GM23338 (cell line): ENCODE measurements around the gene FOXJ3. TPM values are rescaled to one million over a fixed set of nuclear protein-coding genes. Genes with fewer than 3 reads are reported as not detected.

Experiments used
- ATAC-seq: fragments of 200-7000 bp; cut with Tn5 transposase; 3 replicates; pipeline ENCODE4 v1.9.1; 2020
- DNase-seq: peaks from one replicate; pipeline ENCODE4 v3.0.0-alpha.2; 2015; ENCODE audit warnings: low spot score
- H2AFZ ChIP-seq: fragments of 200-600 bp; sonication (generic); 2 replicates; pipeline ENCODE4 v1.8.0; 2016; ENCODE audit warnings: antibody characterized with exemption, mild to moderate bottlenecking, moderate library complexity
- H3F3A ChIP-seq: fragments of 200-600 bp; sonication (generic); replicated peaks from 2 replicates; pipeline ENCODE4 v1.8.0; 2017; ENCODE audit warnings: antibody characterized with exemption, mixed run types, low read depth
- H3K27ac ChIP-seq: fragments of 200-600 bp; sonication (generic); 2 replicates; pipeline ENCODE4 v1.6.1; 2016; ENCODE audit warnings: low read depth
- H3K27me3 ChIP-seq: fragments of 200-600 bp; sonication (generic); 2 replicates; pipeline ENCODE4 v1.8.0; 2016; ENCODE audit warnings: mild to moderate bottlenecking, mixed run types, moderate library complexity; ENCODE audit not compliant: insufficient read depth
- H3K36me3 ChIP-seq: fragments of 200-600 bp; sonication (generic); 2 replicates; pipeline ENCODE4 v1.8.0; 2016; ENCODE audit warnings: mild to moderate bottlenecking; ENCODE audit not compliant: insufficient read depth
- H3K4me1 ChIP-seq: fragments of 200-600 bp; sonication (generic); 2 replicates; pipeline ENCODE4 v1.8.0; 2016; ENCODE audit warnings: mild to moderate bottlenecking, moderate library complexity; ENCODE audit not compliant: insufficient read depth
- H3K4me2 ChIP-seq: fragments of 200-600 bp; sonication (generic); 2 replicates; pipeline ENCODE4 v1.7.1; 2017; ENCODE audit warnings: mixed run types
- H3K4me3 ChIP-seq: fragments of 200-600 bp; sonication (generic); 2 replicates; pipeline ENCODE4 v1.6.1; 2016; ENCODE audit warnings: mixed run types
- H3K79me2 ChIP-seq: fragments of 200-600 bp; sonication (generic); replicated peaks from 2 replicates; pipeline ENCODE4 v1.8.0; 2017; ENCODE audit warnings: mild to moderate bottlenecking; ENCODE audit not compliant: insufficient read depth
- H3K9me2 ChIP-seq: fragments of 200-600 bp; sonication (generic); 2 replicates; pipeline ENCODE4 v1.8.0; 2017; ENCODE audit not compliant: insufficient read depth
- H4K20me1 ChIP-seq: fragments of 200-600 bp; sonication (generic); replicated peaks from 2 replicates; pipeline ENCODE4 v1.8.0; 2017; ENCODE audit warnings: mild to moderate bottlenecking; ENCODE audit not compliant: insufficient read depth
- H3K27ac Mint-ChIP-seq: 2 replicates; pipeline ENCODE4 v1.8.0; 2020; ENCODE audit warnings: inconsistent platforms, mild to moderate bottlenecking, moderate library complexity, mixed read lengths
- H3K27me3 Mint-ChIP-seq: 3 replicates; pipeline ENCODE4 v1.8.0; 2022; ENCODE audit warnings: low read depth, mild to moderate bottlenecking, moderate library complexity, mixed read lengths, inconsistent platforms; ENCODE audit not compliant: insufficient read depth, poor library complexity
- H3K36me3 Mint-ChIP-seq: 3 replicates; pipeline ENCODE4 v1.8.0; 2021; ENCODE audit warnings: low read depth, mild to moderate bottlenecking, inconsistent platforms, moderate library complexity, mixed read lengths
- H3K4me1 Mint-ChIP-seq: 3 replicates; pipeline ENCODE4 v1.8.0; 2020; ENCODE audit warnings: mild to moderate bottlenecking, inconsistent platforms, mixed read lengths
- H3K4me3 Mint-ChIP-seq: 3 replicates; pipeline ENCODE4 v1.8.0; 2021; ENCODE audit warnings: moderate library complexity, mild to moderate bottlenecking, inconsistent platforms, mixed read lengths
- H3K9me3 Mint-ChIP-seq: 3 replicates; pipeline ENCODE4 v1.8.0; 2020; ENCODE audit warnings: moderate library complexity, mild to moderate bottlenecking, inconsistent platforms, mixed read lengths
- CREB1 ChIP-seq: fragments of 250-450 bp; sonication (Bioruptor Pico); IDR thresholded peaks from 2 replicates; pipeline ENCODE4 v1.5.0; 2020; ENCODE audit warnings: low read depth, mild to moderate bottlenecking, moderate library complexity
- CTCF ChIP-seq, 2 experiments: fragments of 200-600 bp in 1 of 2; sonication (generic) in 1 of 2; conservative IDR thresholded peaks; 2 replicates each; pipeline versions ENCODE4 v1.5.1 to v1.6.1; 2016 to 2017; ENCODE audit warnings: antibody characterized with exemption in 2 of 2, low read depth in 2 of 2, mild to moderate bottlenecking in 2 of 2, moderate library complexity in 1 of 2
- ETS1 ChIP-seq: IDR thresholded peaks from 2 replicates; pipeline ENCODE4 v1.6.1; 2016; ENCODE audit warnings: antibody characterized with exemption
- EZH2 ChIP-seq: fragments of 200-600 bp; sonication (generic); IDR thresholded peaks from one replicate; pipeline ENCODE4 v1.8.0; 2017; ENCODE audit warnings: antibody characterized with exemption, mild to moderate bottlenecking, low read depth; ENCODE audit not compliant: unreplicated experiment
- EZH2phosphoT487 ChIP-seq: fragments of 200-600 bp; sonication (generic); IDR thresholded peaks from one replicate; pipeline ENCODE4 v1.8.1; 2018; ENCODE audit warnings: antibody characterized with exemption; ENCODE audit not compliant: unreplicated experiment
- JUNB ChIP-seq: IDR thresholded peaks from one replicate; pipeline ENCODE4 v1.6.1; 2016; ENCODE audit warnings: antibody characterized with exemption; ENCODE audit not compliant: unreplicated experiment
- NANOG ChIP-seq: IDR thresholded peaks from 2 replicates; pipeline ENCODE4 v1.6.1; 2016; ENCODE audit warnings: antibody characterized with exemption, borderline replicate concordance
- POLR2AphosphoS5 ChIP-seq: IDR thresholded peaks from 2 replicates; pipeline ENCODE4 v1.6.1; 2016; ENCODE audit warnings: antibody characterized with exemption, low read depth
- REST ChIP-seq: IDR thresholded peaks from one replicate; pipeline ENCODE4 v1.6.1; 2018; ENCODE audit warnings: antibody characterized with exemption; ENCODE audit not compliant: unreplicated experiment
- STAT1 ChIP-seq: IDR thresholded peaks from one replicate; pipeline ENCODE4 v1.6.1; 2016; ENCODE audit warnings: antibody characterized with exemption; ENCODE audit not compliant: unreplicated experiment
- ZNF114 ChIP-seq: fragments of 250-450 bp; sonication (Bioruptor Pico); IDR thresholded peaks from 2 replicates; pipeline ENCODE4 v1.5.0; 2020; ENCODE audit warnings: mild to moderate bottlenecking, moderate library complexity
- ZNF331 ChIP-seq: fragments of 250-450 bp; sonication (Bioruptor Pico); IDR thresholded peaks from 2 replicates; pipeline ENCODE4 v1.5.0; 2020; ENCODE audit warnings: low read depth, mild to moderate bottlenecking, moderate library complexity
- ZNF462 ChIP-seq: fragments of 250-450 bp; sonication (Bioruptor Pico); IDR thresholded peaks from 2 replicates; pipeline ENCODE4 v1.5.0; 2020; ENCODE audit warnings: mild to moderate bottlenecking, moderate library complexity
- polyA plus RNA-seq: library from polyadenylated mRNA; unstranded; fragments of >200 nt; fragmentation: Nextera tagmentation; extraction: Ambion mirVana; gene quantifications from 2 replicates; pipeline ENCODE4 v1.2.1, GENCODE V29; 2016
- total RNA-seq: library from RNA; depleted of rRNA; stranded (reverse); fragments of >200 nt; shearing (Covaris generic); gene quantifications from 2 replicates; pipeline ENCODE4 v1.2.3, GENCODE V29; 2014

Gene FOXJ3
- total and polyA plus RNA-seq, 2 experiments from 2014 or later, result 36.6 to 53.3 TPM

- no peak for TF ChIP-seq REST
- TF ChIP-seq ZNF331 (CRISPR knock-in tag), result no peak
- TF ChIP-seq ZNF462 (CRISPR knock-in tag), result no peak
- TF ChIP-seq JUNB, result no peak
- TF ChIP-seq ETS1, result no peak
- no peak for TF ChIP-seq STAT1
- TF ChIP-seq EZH2phosphoT487, result no peak
- no peak for TF ChIP-seq CTCF (conservative IDR thresholded peaks at IDR 0.05; ENCODE audit: low read depth in 2 of 2)
- TF ChIP-seq POLR2AphosphoS5, result no peak
- TF ChIP-seq ZNF114 (CRISPR knock-in tag), result no peak
- TF ChIP-seq CREB1 (CRISPR knock-in tag), result no peak
- no peak for TF ChIP-seq NANOG
- no peak for TF ChIP-seq EZH2
Measured at GRCh38 chr1:42324398-42325013, 10.5 kb downstream of the FOXJ3 start.

More at GRCh38 chr1:42324398-42325013, 10.5 kb downstream of the FOXJ3 start:
- Mint-ChIP-seq H3K9me3 (no peaks in the 10 kb centered on the region), H3K4me1 (peaks cover 51% of the 10 kb centered on the region), H3K27me3 (no peaks in the 10 kb centered on the region), H3K36me3 (no peaks in the 10 kb centered on the region), H3K27ac (no peak overlapping the region), H3K4me3 (no peak overlapping the region)
- Histone ChIP-seq H4K20me1 (peaks cover 74% of the 10 kb centered on the region), H3K36me3 (no peaks in the 10 kb centered on the region), H3K4me2 (no peak overlapping the region), H3K27ac (no peak overlapping the region), H3K4me3 (no peak overlapping the region), H3K27me3 (no peaks in the 10 kb centered on the region), H3K79me2 (peaks cover 98% of the 10 kb centered on the region), H2AFZ (no peak overlapping the region), H3K4me1 (peaks cover 15% of the 10 kb centered on the region), H3K9me2 (no peaks in the 10 kb centered on the region), H3F3A (no peaks in the 10 kb centered on the region)
- no peak for ATAC-seq
- DNase-seq, result no peak
